Lung microvascular endothelial cell (primary cell): ENCODE results near the gene HRH3. TPM values are rescaled to one million over a fixed set of nuclear protein-coding genes. Genes with fewer than 3 reads are reported as not detected.

Experiments
- DNase-seq, 2 donors: peaks; one replicate each; pipeline versions ENCODE4 v3.0.0 to v3.0.0-alpha.2; 2010; ENCODE audit warnings: low read depth in 2 of 2
- total RNA-seq: library from RNA; depleted of rRNA; stranded (reverse); fragments of >200 nt; gene quantifications from 2 replicates; pipeline ENCODE4 v1.2.1, GENCODE V29; 2014

The HRH3 gene
- not detected in 2 replicates for total RNA-seq

DNA sequence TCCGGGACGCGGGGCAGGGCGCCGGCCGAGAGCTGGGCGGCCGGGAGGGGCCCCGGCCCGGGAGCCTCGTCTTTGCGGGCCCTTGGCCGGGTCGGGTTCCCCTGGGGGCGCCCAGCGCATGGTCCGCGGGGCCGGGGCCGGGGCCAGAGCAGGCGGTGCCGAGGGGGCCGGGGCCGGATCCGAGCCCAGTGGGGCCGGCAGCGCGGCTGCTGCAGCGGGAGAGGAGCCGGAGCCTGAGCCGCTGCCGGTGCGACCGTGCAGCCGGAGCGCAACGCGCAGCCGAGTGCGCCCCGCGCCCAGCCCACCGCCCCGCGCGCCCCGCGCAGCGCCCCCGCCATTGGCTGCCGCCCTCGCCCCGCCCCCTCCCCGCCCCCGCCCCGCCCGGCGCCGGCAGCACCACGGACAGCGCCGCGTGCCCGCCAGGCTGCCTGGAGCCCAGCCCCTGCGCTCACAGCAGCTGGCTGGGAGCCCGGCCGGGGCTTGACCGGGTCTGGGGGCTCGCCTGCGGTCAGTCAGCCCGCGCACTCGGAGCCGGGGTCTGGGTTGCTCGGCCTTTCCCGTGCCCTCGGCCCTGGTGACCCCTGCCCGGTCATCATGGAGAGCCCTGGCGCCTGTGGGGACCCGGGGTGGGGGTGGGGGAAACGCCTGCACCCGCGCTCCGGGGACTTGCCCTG is at the start of gene HRH3:
Gene HRH3 (minus strand): TSS at position 287 of the 674 bp plus-strand sequence. CDS start 308 bp downstream, outside the sequence.
- DNase-seq = peak; percentile 39 to 62

GRCh38 chr20:62269871-62270270 is 49.8 kb upstream of the HRH3 start:
- DNase-seq = no peak

DNA sequence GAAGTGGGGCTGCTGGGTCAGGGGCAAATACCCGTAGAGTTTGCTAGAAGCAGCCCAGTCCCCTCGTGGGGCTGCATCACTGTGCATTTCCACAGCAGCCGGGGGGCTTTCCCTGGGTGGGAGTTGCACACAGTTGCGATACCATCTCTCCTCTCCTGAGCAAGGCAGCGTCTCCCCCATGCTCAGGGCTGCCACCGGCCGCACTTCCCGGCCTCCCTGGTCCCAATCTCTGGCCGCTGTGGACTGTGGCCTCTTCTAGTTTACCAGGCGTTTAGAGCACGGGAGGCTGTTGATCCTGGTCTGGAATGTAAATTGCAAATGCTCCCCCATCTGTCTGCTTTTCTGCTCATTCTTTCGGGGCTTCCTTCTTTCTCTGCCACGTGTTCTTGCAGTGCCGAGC is 49.3 kb upstream of the HRH3 start:
- no peak for DNase-seq

- no peak for DNase-seq
These were observed 48.3 kb upstream of the HRH3 start for GRCh38 chr20:62268228-62268900.

GRCh38 chr20:62267543-62267942 is 47.5 kb upstream of the HRH3 start:
- no peak for DNase-seq

DNA sequence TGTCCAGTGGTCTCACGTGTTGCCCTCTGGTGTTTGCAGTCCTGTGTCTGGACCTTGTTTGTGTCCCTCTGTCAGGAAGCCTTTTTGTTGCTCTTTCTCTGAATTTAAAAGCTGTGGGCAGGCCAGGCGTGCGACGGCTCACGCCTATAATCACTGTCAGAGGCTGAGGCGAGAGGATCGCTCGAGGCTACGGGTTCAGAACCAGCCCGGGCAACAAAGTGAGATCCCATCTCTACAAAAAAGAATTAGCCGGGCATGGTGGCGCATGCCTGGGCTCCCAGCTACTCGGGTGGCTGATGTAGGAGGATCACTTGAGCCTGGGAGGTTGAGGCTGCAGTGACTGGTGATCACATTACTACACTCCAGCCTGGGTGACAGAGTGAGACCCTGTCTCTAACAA is 46.8 kb upstream of the HRH3 start:
- DNase-seq = no peak

- DNase-seq = no peak
These were observed 46.3 kb upstream of the HRH3 start for GRCh38 chr20:62266340-62266739.

DNA sequence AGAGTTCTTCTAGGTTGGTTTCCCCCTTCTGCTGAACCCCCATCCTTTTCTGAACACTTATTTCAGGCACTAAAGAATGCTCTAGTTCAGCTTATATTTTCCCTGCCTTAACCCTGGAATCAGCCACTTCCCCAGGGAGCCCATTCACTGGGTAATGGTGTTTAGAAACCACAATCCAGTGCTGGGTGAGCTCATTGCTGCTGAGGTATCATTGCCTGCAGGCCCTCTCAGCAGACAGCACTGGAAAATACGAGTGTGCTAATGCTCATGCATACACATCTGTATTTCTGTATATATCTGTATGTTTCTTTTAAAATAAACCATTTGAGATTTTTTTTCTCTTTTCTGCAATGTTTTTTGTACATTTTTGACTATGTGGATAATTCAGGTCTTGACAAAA is 45.3 kb upstream of the HRH3 start:
- no peak for DNase-seq

- no peak for DNase-seq
These were observed 43.3 kb upstream of the HRH3 start for GRCh38 chr20:62263396-62263795.

GRCh38 chr20:62262064-62262463 is 42.0 kb upstream of the HRH3 start:
- no peak for DNase-seq

- no peak for DNase-seq
These were observed 39.2 kb upstream of the HRH3 start for GRCh38 chr20:62259294-62259565.

- peak in 1 of 2 donors; percentile 62 for DNase-seq
These were observed 38.6 kb upstream of the HRH3 start for GRCh38 chr20:62258499-62259293.

GRCh38 chr20:62255976-62256375 is 35.9 kb upstream of the HRH3 start:
- no peak for DNase-seq

DNA sequence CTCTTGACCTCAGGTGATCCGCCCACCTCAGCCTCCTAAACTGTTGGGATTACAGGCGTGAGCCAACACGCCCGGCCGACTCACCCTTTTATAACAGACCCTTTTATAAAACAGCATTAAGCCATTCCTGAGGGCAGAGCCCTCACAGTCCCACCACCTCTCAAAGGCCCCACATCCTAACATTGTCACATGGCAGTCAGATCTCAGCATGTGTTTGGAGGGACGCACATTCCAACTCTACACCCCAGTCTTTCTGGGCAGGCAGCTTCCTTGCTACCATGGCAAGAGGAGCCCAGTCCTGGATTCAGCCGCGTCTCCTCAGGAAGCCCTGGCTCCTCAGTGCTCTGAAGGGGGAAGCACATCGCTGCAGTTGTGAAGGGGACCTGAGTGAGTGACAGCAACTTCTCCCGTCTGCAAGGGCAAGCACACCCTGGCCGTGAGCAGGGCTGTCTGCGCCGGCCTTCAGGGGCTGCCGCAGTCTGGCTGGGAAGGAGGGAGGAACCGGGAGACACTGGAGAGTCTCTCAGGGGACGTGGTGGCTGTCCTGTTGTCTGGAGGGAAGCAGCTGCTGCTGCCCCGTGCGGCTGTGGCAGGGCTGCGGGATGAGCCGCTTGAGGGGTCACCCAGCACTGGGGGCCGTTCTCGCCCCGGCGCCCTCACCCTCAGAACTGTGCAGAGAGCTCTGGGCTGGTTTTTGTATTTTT is 34.1 kb upstream of the HRH3 start:
- no peak for DNase-seq

GRCh38 chr20:62253398-62253797 is 33.3 kb upstream of the HRH3 start:
- DNase-seq = no peak

- DNase-seq = no peak
These were observed 32.4 kb upstream of the HRH3 start for GRCh38 chr20:62252342-62252966.

GRCh38 chr20:62248890-62249560 is 28.9 kb upstream of the HRH3 start:
- no peak for DNase-seq

DNA sequence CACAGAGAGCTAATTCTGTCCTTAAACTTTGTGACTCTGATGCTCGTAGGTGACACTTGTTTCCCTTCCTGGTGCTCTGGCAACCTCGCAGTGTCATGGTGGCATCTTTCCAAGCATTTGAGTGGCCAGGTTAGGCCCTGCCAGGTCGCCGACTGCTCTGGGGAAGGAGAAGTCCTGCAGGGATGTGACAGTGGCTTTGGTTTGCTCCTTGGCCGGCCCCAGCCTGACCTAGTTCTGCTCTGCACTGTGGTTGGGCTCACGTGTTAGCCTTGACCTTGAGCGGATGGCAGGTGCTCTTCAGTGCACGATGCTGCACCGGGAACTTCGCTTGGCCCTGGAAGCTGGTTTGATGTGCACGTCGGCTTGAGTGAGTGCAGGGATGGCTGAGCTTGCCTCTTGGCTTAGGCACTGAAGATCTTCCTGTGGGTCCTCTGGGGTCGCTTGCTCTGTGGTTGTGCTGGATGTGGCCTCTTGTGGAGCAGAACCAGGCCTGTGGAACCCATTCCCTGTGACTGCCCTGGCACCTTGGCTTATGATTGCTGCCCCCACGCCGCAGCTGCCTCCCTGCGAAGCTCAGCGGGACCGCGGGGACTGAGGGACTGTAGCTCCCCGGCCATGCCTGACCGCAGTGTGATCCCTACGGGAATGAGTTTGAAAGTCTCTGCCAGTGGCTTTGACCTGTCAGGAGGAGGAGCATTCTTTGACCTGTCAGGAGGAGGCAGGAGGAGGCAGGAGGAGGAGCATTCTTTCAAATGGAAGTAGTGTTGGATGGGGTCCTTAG is 27.0 kb upstream of the HRH3 start:
- no peak for DNase-seq

DNA sequence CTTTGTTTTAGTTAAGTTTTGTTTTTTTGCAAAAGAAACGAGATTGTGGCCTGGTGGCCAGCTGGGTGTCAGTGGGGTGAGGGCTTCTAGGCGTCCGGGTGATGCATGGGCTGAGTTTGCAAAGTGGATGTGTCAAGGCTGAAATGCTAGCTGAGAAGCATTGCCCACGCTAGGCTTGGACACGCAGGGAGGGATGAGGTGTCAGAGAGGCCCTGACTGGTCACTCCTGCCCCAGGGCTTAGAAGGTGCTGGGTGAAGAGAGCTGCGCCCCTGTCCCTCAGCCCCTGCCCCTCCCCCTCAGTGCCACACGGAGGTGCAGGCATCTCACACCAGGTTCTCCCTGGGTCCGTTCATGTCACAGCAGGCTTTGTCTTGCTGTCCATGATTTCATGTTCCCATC is 26.4 kb upstream of the HRH3 start:
- no peak for DNase-seq

DNA sequence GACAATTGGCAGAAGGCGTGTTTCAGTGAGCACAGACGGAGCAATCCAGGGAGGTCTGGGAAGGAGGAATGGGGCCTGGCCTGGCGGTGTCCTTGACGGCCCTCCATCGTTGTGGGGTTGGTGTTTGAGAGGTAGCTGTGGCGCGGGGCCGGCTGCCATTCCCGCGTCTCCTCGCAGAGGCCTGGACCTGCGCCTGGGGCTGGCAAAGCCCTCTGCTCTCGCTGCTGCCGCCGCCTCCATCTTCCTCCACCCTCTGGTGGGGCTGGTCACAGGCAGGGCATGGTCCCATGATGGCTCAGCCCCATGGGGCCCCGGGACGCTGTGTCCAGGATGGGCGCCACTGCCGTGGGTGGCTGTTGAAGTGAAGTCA is 25.8 kb upstream of the HRH3 start:
- no peak for DNase-seq
